DMS53 treated with DMSO at 0.1 percent for 48 hours (cell line): Measurements from ENCODE around the gene MTRFR.

ENCODE experiments used
- DNase-seq: peaks from one replicate; lab custom pipeline; 2025; ENCODE audit not compliant: unreplicated experiment; lab: John Stamatoyannopoulos, UW

Gene MTRFR

DNA sequence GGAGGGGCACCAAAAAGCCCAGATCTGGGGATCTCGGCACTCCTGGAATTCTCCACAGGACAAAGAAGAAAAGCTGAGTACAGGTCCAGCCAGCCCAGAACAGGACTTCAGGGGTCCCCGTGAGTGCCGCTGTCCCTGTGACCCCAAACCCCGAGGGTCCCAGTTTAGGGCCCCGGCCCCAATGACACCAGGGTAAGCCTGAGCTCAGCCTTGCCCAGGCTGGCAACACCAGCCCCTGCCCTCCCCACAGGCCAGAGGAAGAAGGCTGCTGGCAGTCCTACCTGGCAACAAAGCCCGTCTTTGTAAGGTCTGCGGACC, 36.6 kb downstream of the MTRFR start:
- DNase-seq = no peak

DNA sequence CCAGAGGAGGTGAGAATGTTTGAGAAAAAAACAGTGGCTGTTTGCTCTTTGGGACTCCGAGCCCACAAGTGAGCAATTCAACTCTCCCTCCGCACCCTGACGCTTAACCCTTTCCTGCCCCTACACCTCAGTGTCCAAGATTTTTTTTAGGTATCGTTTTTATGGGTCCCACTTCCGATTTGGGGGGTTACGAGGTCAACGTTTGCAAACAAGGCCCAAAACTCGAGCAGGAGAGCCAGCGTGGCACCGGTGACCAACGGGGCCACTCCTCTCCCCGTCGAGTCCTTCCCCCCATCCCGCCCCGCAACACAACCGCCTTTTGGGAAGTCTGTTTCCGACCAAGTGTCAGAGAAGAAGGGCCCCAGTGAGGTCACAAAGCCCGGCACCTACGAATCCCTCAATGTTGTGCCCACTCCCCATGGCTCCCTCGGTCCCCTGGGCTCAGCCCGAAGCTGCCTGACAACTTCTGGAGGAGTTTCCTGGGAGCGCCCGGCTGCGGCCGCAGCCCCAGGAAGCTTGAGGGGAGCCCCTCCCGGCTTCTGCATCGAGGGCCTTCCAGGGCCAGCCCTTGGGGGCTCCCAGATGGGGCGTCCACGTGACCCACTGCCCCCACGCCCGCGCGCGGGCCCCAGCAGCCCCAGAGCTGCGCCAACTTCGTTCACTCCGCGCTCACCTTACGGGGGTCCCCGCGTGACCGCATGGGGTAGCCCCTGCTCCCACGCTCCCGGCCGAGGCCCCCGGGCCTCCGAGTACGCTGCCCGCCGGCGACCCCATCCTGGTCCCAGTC, 37.2 kb downstream of the MTRFR start:
- DNase-seq = no peak

DNA sequence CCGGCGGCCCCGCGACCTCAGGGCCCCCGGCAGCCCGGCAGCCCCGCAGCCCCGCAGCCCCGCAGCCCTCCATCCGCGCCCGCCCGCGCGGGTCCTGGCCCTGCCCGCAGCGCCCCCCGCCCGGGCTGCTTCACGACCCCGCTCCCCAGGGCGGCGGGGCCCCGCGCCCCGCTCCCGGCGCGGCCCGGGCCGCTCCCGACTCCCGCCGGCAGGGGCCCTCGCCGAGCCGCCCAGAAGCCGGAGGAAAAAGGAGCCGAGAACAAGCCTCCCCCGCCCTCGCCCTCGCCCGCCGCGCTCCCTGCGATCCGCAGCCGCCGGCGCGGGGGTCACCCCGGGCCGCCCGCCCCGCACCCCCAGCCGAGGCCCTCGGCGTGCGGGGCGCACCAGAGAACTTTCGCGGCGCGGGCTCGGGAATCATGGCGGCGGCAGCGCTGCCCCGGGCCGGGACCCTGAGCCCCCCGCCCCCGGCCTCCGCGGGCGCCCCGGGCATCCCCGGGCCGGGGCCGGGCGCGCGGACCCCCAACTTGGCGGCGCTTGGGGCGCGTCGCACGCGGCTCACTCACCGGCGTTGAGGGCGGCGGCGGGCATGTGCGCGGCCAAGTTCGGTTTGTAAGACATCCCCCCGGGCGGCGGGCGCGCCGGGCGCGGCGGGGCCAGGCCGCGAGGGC, 37.9 kb downstream of the MTRFR start:
- peak; percentile 29 for DNase-seq

DNA sequence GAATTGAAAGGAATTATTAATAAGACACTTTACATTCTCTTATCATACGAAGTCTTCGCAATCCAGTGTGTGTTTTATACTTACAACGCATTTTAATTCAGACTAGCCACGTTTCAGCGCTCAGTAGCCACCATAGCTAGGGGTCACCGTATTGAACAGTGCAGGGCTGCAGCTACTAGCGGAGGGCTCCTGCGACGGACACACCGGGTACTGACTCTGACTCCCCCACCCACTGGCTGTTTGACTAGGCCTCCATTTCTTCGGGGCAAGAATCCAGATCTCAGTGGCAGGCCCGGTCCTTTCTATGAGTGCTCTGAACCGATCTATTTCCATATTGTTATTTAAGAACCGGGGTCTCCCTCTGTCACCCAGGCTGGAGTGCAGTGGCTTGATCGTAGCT, 39.9 kb downstream of the MTRFR start:
- no peak for DNase-seq

DNA sequence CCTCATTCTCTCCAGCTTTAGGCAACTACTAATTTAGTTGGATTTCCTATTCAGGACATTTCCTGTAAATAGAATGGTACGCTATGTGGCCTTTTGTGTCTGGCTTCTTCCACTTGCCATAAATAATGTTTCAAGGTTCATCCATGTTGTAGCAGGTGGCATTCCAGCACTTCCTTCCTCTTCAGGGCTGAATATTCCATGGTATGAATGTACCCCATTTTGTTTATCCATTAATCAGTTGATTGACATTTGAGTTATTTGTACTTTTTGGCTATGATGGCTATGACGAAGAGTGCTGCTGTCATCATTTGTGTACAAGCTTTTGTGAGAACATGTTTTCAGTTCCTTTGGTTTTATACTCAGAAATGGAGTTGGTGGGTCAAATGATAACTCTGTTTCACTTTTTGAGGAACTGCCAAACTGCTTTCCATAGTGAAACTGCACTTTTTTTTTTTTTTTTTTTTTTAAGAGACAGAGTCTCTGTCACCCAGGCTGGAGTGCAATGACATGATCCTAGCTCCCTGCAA, 44.9 kb downstream of the MTRFR start:
- DNase-seq = no peak

DNA sequence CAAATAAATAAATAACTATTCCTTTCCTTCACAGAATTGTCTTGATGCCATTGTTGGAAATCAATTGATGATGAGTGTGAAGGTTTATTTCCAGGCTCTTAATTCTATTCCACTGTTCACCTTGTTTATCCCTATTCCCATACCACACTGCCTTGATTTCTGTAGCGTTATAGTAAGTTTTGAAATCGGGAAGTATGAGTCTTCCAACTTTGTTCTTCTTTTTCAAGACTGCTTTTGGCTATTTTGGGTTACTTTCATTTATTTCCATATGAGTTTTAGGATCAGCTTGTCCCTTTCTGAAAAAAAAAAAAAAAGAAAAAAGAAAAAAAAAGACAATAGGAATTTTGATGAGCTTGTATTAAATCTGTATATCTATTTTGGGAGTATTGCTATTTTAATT, 47.7 kb downstream of the MTRFR start:
- DNase-seq = no peak

DNA sequence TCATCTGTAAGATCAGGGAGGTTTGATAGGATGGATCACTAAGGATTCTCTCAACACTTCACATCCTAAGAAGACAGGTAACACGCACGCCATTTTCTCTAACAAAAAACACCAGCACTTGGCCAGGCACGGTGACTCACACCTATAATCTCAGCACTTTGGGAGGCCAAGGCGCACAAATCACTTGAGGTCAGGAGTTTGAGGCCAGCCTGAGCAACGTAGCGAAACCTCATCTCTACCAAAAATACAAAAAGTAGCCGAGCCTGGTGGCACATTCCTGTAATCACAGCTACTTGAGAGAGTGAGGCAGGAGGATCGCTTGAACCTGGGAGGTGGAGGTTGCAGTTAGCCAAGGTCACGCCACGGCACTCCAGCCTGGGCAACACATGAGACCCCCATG, 48.9 kb downstream of the MTRFR start:
- DNase-seq = no peak

DNA sequence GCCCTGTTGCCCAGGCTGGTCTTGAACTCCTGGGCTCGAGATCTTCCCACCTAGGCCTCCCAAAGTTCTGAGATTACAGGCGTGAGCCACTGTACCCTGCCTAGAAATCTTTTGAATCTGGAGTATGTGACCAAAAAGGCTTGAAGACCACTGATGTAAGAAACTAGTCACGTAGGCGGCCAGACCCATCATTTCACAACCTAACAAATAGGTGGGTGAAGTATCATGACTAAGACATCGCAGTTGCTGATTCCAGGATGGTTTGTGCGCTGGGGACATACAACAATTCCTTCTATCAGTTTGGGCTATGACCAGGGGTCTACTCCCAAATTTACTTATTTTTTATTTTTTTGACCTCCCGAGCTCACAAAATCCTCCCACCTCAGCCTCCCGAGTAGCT, 50.2 kb downstream of the MTRFR start:
- no peak for DNase-seq

DNA sequence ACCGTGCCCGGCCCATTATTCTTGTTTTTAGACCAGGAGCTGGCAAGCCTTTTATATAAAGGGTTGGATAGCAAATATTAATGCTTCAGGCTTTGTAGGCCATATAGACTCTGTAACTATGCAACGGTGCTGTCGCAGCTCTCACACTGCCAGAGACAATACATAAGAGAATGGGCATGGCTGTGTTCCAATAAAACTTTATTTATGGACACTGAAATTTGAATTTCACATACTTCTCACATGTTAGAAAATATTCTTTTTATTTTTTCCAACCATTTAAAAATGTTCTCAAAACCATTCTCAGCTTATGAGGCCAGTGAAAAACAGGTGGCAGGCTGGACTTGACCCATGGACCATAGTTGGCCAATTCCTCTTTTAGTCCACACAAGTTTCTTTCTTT, 51.4 kb downstream of the MTRFR start:
- no peak for DNase-seq

DNA sequence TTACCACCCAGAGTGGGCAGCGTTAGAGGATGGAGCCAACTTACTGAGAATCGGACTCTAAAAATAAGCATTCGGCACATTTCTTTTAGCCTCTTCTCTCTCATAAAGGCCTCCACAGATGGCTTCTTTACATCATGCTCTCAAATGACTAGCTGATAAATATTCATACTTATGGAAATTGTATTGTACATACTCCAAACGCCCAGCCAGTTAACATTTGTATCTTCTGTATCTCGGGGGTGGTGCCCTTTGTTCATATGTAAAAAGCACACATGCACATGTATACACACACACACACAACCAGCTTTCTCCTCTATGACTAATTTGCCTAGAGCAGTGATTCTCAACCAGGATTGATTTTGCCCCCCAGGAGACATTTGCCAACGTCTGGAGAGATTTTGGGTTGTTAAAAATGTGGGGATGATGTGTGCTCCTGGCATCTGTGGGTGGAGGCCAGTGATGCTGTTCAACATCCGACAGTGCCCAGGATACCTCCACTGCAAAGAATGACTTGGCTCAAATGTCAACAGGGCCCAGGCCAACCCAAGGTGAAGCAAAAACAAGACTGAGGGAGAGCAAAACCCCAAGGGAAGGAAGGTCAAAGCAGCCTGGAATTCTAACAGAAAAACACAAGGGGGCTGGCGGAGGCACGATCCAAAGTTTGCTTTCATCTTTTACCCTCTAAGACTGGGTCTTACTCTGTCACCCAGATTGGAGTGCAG, 53.6 kb downstream of the MTRFR start:
- DNase-seq = no peak

DNA sequence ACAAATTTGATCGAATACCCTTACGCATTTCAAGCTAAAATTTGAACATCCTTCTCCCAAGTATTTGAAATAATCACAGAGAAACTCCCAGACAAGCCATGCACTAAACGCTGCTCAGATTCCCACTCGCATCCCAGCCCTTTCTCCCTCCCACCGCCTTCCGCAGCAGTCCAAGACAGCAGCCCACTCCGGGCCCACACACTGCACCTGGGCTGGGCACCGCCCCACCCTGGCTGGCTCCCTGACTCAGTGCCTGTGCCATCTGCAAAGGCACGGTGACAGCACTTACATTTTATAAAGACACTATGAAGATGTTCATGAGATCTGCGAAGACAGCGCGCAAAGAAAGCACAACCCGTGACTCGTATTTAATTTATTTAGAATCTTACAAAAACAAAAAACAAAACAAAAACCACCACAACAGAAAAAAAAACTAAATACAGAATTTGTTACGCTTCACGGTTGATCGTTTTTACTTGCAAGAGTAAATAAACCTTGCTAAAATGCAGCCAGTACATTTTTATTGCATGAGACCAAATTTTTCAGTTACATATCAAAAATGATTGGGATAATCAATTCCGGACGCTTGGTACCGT, 55.6 kb downstream of the MTRFR start:
- no peak for DNase-seq

DNA sequence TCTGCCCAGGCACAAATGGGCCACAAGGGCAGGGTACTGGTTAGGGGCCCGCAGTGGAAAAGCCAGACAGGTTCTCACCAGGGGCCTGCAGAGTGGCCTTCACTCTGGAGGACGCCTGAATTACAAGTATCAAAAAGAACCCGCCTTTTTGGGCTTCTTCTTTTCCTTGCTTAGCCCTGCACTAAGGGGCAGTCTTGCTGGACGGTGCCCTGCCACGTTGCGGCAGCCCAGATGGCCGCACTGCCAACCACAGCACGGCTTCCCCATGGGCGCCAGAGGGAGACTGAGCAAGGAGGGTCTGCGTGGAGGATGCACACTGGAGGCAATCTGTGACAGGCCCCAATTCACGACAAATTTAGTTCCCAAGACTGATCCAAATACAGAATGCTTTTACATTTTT, 56.7 kb downstream of the MTRFR start:
- no peak for DNase-seq

DNA sequence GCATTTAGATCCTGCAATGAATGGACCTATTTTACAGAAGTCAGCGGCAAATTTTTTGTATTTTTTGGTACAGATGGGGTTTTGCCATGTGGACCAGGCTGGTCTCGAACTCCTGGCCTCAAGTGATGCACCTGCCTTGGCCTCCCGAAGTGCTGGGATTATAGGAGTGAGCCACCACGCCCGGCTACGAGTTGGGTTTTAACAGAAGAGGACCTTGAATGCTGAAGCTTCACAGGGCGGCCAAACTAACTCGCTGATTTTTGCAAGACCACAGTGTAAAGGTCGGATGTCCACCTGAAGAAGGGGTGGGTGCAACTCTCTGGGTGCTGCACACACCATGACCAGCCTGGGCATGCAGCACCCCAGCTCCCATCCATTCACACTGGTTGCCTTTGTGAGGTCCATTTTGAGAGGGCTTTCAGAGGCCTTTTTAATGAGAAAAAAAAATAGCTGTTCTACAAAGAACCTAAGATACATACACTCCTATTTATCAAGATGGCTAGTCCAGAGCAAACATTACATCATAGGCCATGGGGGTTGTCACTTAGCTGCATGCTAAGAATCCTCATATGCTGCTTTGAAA, 60.0 kb downstream of the MTRFR start:
- DNase-seq = no peak

DNA sequence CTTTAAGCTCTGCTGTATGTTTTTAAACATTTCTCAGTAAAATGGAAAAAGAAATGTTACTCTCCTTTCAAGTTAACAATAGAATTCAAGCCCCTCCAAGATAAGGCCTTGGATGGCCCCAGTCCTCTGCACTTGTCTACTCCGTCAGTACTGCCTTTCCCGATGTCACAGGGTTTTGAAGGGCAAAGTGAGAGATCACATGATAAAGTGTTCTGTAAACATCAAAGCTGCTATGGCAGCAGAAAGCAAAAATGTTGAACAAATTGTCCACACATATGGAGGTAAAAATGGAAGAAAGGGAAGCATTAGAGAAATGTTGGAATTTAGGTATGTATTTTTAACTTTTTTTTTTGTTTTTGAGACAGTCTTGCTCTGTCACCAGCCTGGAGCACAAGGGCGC, 71.9 kb downstream of the MTRFR start:
- no peak for DNase-seq

DNA sequence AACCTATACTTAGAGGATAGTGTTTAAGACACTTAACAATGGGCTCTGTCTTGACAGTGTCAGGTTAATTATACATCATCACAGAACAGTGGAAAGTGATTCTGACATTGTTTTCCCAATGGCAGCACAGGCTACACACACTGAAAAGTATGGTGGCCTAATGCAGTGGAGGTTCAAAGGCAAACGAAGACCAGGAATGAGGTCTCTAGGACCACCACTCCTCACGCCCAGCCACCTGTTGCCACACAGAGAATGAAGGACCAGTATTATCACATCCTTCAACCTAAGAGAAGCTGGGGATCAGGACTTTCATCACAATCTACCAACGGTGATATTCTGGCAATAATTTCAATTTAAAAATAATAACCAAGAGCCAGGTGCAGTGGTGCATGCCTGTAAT, 73.0 kb downstream of the MTRFR start:
- DNase-seq = no peak
